Measurements from ENCODE around the gene PIK3CG.
"Not testable (repeated sequence)": the region's sequence is repeated elsewhere in the genome, so short reads cannot be mapped to it uniquely, and the experiment has no call there.

PIK3CG gene

DNA sequence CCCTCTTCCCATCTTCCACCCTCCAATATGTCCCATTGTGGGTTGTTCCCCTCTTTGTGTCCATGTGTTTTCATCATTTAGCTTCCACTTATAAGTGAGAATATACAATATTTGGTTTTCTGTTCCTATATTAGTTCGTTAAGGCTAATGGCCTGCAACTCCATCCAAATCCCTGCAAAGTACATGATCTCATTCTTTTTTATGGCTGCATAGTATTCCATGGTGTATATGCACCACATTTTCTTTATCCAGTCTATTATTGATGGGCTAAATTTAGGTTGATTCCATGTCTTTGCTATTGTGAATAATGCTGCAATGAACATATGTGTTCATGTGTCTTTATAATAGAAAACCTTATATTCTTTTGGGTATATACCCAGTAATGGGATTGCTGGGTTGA, 90.8 kb downstream of the PIK3CG start:
- H3K9me3 ChIP-seq (ENCODE audit: control insufficient read depth, insufficient read depth, low read length); H3K9ac ChIP-seq (ENCODE audit: low read depth, low read length); H3K36me3 ChIP-seq (ENCODE audit: control insufficient read depth, insufficient read depth, low read length); H3K4me1 ChIP-seq (ENCODE audit: control insufficient read depth, insufficient read depth, low read length); H3K4me3 ChIP-seq (ENCODE audit: low read depth, low read length); H3K27me3 ChIP-seq (ENCODE audit: control insufficient read depth, insufficient read depth, low read length): not testable (repeated sequence)

Data from iPS-15b (cell line).